ENCODE data around the gene PSAP.

The PSAP gene

GRCh38 chr10:71812913-71813590, 38.0 kb downstream of the PSAP start:
- no peak overlapping the region for H3K4me3 Mint-ChIP-seq
- DNase-seq (ENCODE audit: low spot score in 2 of 2) (no peak), ATAC-seq (replicated peaks; ENCODE audit: extremely low read depth, poor library complexity, severe bottlenecking) (no peak)
- no peak overlapping the region for H3K27ac Mint-ChIP-seq (ENCODE audit: low read depth)
- H3K9me3 Mint-ChIP-seq = no peaks in the 10 kb centered on the region
- H3K27me3 Mint-ChIP-seq = no peaks in the 10 kb centered on the region
- peaks cover 7% of the 10 kb centered on the region for H3K36me3 Mint-ChIP-seq (ENCODE audit: insufficient read depth)
- no peaks in the 10 kb centered on the region for H3K4me1 Mint-ChIP-seq

DNA sequence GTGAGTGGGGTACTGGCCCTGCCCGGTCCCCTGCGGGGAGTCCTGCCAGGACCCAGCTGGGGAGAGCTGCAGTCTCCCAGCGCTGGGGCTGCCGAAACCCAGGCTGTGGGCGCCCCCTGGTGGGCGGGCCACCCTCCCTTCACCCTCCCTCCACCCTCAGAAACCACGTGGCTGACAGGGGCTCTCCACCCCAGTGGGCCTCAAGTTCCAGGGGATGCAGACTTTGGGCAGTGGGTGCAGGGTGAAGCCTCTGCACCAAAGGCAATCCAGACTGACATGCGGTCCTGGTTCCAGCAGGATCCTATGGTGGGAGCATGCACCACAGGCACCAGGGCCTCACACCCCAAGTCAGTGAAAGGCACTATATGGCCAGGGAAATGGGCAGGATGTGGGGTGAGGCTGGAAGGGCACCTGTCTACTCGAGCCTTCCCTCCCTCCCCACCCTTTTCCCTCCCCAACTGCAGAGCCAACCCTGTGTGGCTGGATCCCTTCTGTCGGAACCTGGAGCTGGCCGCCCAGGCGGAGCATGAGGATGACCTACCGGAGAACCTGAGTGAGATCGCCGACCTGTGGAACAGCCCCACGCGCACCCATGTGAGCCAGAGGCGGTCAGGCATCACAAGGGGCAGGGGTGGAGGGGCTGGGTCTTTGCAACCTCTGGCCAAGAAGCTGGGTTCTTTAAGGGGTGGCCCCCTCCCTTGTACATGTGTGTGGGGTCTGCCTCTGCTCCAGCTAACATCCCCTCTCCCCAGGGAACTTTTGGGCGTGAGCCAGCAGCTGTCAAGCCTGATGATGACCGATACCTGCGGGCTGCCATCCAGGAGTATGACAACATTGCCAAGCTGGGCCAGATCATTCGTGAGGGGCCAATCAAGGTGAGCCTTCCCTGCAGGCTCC, 38.8 kb downstream of the PSAP start:
- no peaks in the 10 kb centered on the region for H3K27me3 Mint-ChIP-seq

DNA sequence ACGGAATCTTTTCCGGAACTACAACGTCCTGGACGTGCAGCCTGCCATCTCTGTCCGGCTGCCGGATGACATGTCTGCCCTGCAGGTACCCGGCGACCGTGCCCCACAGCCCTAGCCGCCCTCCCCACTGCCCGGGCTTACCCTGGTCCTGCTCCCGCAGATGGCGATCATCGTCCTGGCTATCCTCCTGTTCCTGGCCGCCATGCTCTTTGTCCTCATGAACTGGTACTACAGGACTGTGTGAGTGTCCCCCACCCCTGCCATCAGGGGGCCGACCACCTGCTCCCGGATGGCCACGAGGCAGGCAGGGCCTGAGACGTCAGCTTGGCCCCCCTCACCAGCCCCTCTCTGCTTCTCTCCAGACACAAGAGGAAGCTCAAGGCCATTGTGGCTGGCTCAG, 39.7 kb downstream of the PSAP start:
- Mint-ChIP-seq H3K27ac (ENCODE audit: low read depth) (no peak overlapping the region), H3K27me3 (no peaks in the 10 kb centered on the region), H3K36me3 (ENCODE audit: insufficient read depth) (peaks cover 2% of the 10 kb centered on the region), H3K4me3 (no peak overlapping the region), H3K9me3 (no peaks in the 10 kb centered on the region), H3K4me1 (no peaks in the 10 kb centered on the region)
- ATAC-seq (replicated peaks; ENCODE audit: extremely low read depth, poor library complexity, severe bottlenecking) (no peak), DNase-seq (ENCODE audit: low spot score in 2 of 2) (no peak)

More for the DNA sequence above, 38.8 kb downstream of the PSAP start:
- peaks cover 5% of the 10 kb centered on the region for H3K36me3 Mint-ChIP-seq (ENCODE audit: insufficient read depth)
- H3K27ac Mint-ChIP-seq (ENCODE audit: low read depth) = no peak overlapping the region
- ATAC-seq (replicated peaks; ENCODE audit: extremely low read depth, poor library complexity, severe bottlenecking) (peak; percentile 95), DNase-seq (ENCODE audit: low spot score in 2 of 2) (peak; percentile 61 to 75)
- no peaks in the 10 kb centered on the region for H3K9me3 Mint-ChIP-seq
- no peaks in the 10 kb centered on the region for H3K4me1 Mint-ChIP-seq
- H3K4me3 Mint-ChIP-seq = no peak overlapping the region

DNA sequence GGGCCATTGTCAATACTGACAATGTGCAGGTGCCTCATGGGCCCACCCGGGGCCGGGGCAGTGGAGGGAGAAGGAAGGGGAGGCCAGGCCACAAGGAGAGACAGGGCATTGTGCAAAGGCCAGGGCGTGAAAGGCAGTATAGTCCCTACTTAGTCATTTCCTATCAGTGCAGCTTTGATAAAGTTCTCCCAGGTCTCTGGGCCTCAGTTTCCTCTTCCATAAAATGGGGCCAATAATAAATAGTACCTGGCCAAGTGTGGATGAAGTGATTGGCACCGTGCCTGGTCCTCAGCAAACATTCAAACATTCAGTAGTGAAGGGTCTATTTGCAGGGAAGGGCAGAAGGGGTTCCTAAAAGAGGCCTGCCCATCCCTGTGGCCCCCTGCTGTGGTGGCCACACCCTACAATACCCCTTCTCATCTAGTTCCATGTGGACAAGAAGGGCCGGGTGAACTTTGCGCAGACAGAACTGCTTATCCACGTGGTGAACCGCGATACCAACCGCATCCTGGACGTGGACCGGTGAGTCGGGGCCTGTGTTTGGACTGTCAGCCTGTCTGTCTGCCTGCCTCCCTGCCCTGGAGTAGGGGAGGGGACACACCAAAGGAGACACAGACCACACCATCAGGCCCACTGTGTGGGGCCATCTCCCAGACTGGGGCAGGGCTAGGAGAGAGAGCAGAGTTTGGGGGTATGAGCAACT, 40.9 kb downstream of the PSAP start:
- Mint-ChIP-seq H3K36me3 (ENCODE audit: insufficient read depth) (no peaks in the 10 kb centered on the region), H3K4me3 (no peak overlapping the region), H3K27me3 (no peaks in the 10 kb centered on the region), H3K4me1 (no peaks in the 10 kb centered on the region), H3K27ac (ENCODE audit: low read depth) (no peak overlapping the region), H3K9me3 (no peaks in the 10 kb centered on the region)
- ATAC-seq (replicated peaks; ENCODE audit: extremely low read depth, poor library complexity, severe bottlenecking) (no peak), DNase-seq (ENCODE audit: low spot score in 2 of 2) (no peak)

GRCh38 chr10:71809628-71810027, 41.4 kb downstream of the PSAP start:
- Mint-ChIP-seq H3K4me1 (no peaks in the 10 kb centered on the region), H3K36me3 (ENCODE audit: insufficient read depth) (no peaks in the 10 kb centered on the region), H3K27me3 (no peaks in the 10 kb centered on the region), H3K27ac (ENCODE audit: low read depth) (no peak overlapping the region), H3K9me3 (no peaks in the 10 kb centered on the region), H3K4me3 (no peak overlapping the region)
- ATAC-seq (replicated peaks; ENCODE audit: extremely low read depth, poor library complexity, severe bottlenecking) (no peak), DNase-seq (ENCODE audit: low spot score in 2 of 2) (no peak)

DNA sequence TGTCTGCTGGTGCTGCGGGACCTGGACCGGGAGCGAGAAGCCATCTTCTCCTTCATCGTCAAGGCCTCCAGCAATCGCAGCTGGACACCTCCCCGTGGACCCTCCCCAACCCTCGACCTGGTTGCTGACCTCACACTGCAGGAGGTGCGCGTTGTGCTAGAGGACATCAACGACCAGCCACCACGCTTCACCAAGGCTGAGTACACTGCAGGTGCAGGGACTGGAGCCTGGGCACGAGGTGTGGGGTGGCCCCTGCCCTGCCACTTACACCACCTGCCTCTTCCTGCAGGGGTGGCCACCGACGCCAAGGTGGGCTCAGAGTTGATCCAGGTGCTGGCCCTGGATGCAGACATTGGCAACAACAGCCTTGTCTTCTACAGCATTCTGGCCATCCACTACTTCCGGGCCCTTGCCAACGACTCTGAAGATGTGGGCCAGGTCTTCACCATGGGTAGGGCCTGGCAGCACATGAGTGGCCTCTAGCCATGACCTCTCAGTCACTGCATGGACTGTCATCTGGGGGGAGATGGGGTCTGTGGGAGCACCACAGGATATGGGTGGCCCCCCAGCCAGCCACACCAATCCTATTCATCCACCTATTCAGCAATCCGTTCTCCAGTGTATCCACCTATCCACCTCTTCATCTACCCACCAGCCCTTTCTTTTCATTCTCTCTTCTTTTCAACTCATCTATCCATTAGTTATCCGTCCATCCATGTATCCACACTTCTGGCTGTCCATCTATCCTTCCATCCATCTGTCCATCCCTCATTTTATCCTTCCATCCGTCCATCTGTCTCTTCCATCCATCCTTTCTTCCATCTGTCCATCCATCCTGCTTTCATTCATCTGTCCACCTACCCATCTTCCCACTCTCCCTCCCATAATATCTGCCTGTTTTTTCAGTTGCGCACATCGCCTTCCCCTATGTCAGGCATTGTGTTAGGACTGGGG, 43.2 kb downstream of the PSAP start:
- Mint-ChIP-seq H3K27ac (ENCODE audit: low read depth) (no peak overlapping the region), H3K4me1 (no peaks in the 10 kb centered on the region), H3K36me3 (ENCODE audit: insufficient read depth) (no peaks in the 10 kb centered on the region), H3K27me3 (no peaks in the 10 kb centered on the region), H3K9me3 (no peaks in the 10 kb centered on the region), H3K4me3 (no peak overlapping the region)
- no peak for DNase-seq (ENCODE audit: low spot score in 2 of 2)
- no peak for ATAC-seq (replicated peaks; ENCODE audit: extremely low read depth, poor library complexity, severe bottlenecking)

DNA sequence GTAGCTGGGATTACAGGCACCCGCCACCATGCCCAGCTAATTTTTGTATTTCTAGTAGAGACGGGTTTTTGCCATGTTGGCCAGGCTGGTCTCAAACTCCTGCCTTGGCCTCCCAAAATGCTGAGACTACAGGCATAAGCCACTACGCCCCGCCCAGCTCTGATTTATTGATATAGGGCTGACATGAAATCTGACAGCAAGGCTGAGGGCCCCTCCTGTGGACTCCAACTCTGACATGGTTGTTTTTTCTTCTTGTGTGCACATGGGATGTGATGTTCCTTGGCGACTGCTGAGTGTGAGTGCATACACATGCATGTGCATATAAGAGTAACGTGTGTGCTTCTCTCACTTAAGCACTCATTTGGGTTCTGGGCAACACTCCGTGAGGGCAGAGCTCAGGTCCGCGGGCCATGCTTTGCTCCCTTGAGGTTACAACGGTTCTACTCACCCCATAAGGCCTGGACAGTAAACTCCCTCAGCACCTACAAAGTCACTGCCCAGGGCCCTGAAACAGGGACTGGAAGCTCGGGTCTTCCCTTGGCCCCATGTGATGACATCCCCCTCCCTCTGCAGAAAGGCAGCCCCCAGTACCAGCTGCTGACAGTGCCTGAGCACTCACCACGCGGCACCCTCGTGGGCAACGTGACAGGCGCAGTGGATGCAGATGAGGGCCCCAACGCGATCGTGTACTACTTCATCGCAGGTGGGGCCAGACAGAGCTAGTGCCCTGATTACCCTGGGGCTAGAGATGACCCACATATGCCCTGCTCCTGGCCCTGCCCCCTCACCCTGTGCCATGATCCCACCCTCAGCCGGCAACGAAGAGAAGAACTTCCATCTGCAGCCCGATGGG, 44.1 kb downstream of the PSAP start:
- no peak overlapping the region for H3K27ac Mint-ChIP-seq (ENCODE audit: low read depth)
- H3K36me3 Mint-ChIP-seq (ENCODE audit: insufficient read depth) = no peaks in the 10 kb centered on the region
- H3K4me1 Mint-ChIP-seq = no peaks in the 10 kb centered on the region
- DNase-seq (ENCODE audit: low spot score in 2 of 2) = no peak
- no peak overlapping the region for H3K4me3 Mint-ChIP-seq
- H3K9me3 Mint-ChIP-seq = no peaks in the 10 kb centered on the region
- no peak for ATAC-seq (replicated peaks; ENCODE audit: extremely low read depth, poor library complexity, severe bottlenecking)
- H3K27me3 Mint-ChIP-seq = no peaks in the 10 kb centered on the region

DNA sequence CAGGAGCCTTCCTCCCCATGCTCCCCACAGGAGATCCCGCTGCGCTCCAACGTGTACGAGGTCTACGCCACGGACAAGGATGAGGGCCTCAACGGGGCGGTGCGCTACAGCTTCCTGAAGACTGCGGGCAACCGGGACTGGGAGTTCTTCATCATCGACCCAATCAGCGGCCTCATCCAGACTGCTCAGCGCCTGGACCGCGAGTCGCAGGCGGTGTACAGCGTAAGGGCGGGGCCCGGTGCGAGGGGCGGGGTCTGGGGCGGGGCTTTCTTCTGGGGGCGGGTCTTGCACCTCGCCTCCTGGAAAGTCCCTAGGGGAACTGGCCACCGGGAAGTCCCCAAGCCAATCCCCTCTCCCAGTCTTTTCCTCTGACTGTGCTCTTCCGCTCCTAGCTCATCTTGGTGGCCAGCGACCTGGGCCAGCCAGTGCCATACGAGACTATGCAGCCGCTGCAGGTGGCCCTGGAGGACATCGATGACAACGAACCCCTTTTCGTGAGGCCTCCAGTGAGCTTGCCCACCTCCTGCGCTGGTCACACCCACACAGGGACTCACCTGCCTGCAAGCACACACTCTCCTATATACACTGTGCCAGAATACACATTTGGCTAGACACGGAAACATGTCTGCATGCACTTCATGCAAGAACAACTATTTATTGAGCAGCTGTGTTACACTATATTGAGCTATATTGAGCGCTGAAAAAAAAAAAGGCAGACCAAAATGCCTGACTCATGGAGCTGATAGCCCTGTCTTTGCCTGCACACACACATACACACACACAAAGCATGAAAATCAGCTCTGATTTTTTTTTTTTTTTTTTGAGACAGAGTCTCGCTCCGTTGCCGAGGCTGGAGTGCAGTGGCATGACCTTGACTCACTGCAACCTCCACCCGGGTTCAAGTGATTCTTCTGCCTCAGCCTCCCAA, 45.0 kb downstream of the PSAP start:
- ATAC-seq (replicated peaks; ENCODE audit: extremely low read depth, poor library complexity, severe bottlenecking) = no peak
- no peaks in the 10 kb centered on the region for H3K27me3 Mint-ChIP-seq
- H3K9me3 Mint-ChIP-seq = no peaks in the 10 kb centered on the region
- no peak overlapping the region for H3K4me3 Mint-ChIP-seq
- no peaks in the 10 kb centered on the region for H3K36me3 Mint-ChIP-seq (ENCODE audit: insufficient read depth)
- DNase-seq (ENCODE audit: low spot score in 2 of 2) = no peak
- H3K4me1 Mint-ChIP-seq = no peaks in the 10 kb centered on the region
- H3K27ac Mint-ChIP-seq (ENCODE audit: low read depth) = no peak overlapping the region

DNA sequence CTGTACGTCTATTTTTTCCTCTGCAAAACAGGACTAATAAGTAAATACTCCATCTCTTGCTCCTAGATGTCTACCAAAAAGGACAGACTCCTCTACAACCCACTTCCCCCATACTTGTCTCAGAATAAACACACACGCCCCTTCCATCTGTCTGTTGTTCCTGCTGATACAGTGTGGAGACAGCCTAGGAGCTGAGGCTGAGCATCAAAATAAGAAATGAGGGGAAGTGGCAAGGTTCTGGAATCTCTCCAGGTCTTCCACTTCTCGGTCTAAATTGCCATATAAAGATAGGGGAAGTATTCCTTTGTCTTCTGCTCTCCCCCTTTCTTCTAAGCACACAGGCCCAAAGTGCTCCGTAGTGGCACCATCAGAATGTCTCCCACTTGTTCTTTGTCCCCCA, 47.0 kb downstream of the PSAP start:
- no peak for ATAC-seq (replicated peaks; ENCODE audit: extremely low read depth, poor library complexity, severe bottlenecking)
- Mint-ChIP-seq H3K4me1 (no peaks in the 10 kb centered on the region), H3K27ac (ENCODE audit: low read depth) (no peak overlapping the region), H3K27me3 (no peaks in the 10 kb centered on the region), H3K4me3 (no peak overlapping the region), H3K9me3 (no peaks in the 10 kb centered on the region), H3K36me3 (ENCODE audit: insufficient read depth) (no peaks in the 10 kb centered on the region)
- no peak for DNase-seq (ENCODE audit: low spot score in 2 of 2)

DNA sequence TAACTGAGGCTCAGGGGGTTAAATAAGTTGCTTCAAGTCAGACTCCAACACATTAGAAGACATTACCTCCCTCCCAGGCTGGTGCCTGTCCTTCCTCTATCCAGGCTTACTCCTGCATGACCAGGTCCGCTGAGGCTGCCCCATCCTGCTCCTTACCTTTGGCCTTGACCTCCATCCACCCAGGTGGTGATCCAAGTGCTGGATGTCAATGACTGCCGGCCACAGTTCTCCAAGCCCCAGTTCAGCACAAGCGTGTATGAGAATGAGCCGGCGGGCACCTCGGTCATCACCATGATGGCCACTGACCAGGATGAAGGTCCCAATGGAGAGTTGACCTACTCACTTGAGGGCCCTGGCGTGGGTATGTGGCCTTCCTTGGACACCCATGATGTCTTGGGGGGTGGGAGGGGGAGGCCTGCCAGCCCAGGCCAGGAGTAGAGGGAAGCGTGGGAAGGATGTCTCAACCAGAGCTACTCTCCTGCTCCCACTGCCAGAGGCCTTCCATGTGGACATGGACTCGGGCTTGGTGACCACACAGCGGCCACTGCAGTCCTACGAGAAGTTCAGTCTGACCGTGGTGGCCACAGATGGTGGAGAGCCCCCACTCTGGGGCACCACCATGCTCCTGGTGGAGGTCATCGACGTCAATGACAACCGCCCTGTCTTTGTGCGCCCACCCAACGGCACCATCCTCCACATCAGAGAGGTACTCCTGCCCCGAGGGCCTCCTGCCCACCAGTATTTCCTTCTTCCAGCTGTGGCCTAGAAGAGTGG, 48.1 kb downstream of the PSAP start:
- H3K27me3 Mint-ChIP-seq = no peaks in the 10 kb centered on the region
- no peaks in the 10 kb centered on the region for H3K36me3 Mint-ChIP-seq (ENCODE audit: insufficient read depth)
- DNase-seq (ENCODE audit: low spot score in 2 of 2) = no peak
- no peak overlapping the region for H3K4me3 Mint-ChIP-seq
- no peaks in the 10 kb centered on the region for H3K4me1 Mint-ChIP-seq
- H3K9me3 Mint-ChIP-seq = no peaks in the 10 kb centered on the region
- ATAC-seq (replicated peaks; ENCODE audit: extremely low read depth, poor library complexity, severe bottlenecking) = no peak
- no peak overlapping the region for H3K27ac Mint-ChIP-seq (ENCODE audit: low read depth)
